HG03575 (cell line): ENCODE results near the gene TMTC1.

ENCODE experiments used
- ATAC-seq: cut with Tn5 transposase; IDR thresholded peaks from one replicate; pipeline ENCODE4 v1.9.1; 2021; ENCODE audit not compliant: unreplicated experiment, insufficient number of reproducible peaks, low FRiP score; ENCODE audit errors: extremely low read depth

TMTC1 gene

GRCh38 chr12:29530436-29530835 lies 253.3 kb downstream of the TMTC1 start:
- no peak for ATAC-seq

- no peak for ATAC-seq
These were observed 255.6 kb downstream of the TMTC1 start for GRCh38 chr12:29528161-29528560.

GRCh38 chr12:29521951-29522350 lies 261.8 kb downstream of the TMTC1 start:
- ATAC-seq, result no peak

GRCh38 chr12:29519585-29520182 lies 264.1 kb downstream of the TMTC1 start:
- no peak for ATAC-seq

DNA sequence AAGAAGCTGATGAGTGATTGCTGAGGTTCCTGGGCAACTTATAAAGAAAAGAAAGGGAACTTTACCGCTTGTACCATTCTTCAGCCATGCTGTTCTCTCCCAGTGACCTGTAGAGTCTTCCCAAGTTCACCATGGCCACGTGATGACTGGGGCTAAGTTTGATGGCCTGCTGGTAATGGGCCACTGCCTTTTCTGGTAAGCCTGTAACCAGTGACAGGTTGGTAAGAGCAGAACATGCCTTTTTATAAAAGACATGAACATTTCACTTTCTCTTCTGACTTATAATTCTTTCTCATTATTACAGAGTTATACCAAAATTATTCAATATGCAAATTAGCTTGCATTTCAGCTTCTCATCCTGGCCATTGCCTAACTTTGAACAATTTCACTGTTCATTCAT lies 265.3 kb downstream of the TMTC1 start:
- ATAC-seq, result no peak

DNA sequence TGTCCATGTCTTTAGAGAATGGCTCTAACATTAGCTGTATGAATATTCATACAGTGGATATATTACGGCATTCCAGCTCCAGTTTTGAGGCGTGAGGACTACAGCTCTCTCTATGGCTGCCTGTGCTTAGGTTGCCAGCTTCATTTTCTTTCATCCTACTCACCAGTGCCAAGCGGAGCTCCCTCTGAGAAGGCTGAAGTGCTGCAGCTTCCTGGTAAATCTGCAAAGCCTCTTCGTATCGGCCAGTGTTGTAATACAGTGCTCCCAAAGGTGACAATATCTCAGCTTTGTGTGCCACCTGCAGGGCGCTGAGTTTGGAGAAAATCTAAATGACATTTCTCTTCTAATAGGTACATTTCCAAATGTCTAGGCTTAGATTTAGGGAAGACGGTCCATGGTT lies 266.5 kb downstream of the TMTC1 start:
- ATAC-seq, result no peak

GRCh38 chr12:29516431-29516875 lies 267.3 kb downstream of the TMTC1 start:
- ATAC-seq, result no peak

DNA sequence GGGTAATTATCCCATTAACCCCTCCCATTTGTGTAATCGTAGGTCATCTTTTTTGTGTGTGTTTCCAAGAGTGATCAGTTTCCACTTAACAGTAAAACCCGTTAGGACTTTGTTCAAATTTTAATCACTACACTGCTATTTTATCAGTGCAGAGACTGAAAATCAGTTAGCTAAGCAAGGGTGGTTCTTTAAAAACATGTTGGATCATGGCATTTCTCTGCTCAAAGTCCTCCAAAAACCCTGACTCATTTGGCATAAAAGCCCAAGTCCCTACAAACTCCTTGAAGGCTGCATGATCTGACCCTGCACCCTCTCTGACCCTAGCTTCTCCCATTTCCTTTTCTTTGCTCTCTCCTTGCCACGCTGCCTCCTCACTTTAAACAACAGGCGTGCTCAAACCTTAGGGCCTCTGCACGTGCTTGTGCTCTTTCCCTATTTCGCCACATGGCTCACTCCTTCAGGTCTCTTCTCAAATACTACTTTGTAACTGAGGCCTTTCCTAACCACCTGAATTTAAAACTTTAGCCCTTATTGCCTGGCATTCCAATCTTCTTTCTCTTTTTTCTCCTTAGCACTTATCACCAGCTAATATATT lies 273.1 kb downstream of the TMTC1 start:
- no peak for ATAC-seq

DNA sequence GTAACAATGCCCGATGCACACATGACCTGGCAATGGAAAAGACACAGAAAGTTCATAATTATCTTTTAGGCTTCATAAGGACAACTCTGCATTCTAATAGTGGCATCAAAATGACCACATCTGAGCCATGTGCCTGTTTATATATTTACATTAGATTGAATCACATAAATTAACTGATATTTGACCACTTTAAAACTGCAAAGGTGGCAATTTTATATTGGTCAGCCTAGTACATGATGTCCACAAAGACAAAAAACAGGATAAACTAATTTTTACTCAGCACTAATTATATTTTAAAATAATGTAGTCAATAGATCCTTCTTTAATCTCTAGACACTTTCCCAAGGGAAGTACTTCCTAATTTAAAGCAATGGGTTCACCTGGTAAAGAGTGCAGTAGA lies 274.2 kb downstream of the TMTC1 start:
- no peak for ATAC-seq

DNA sequence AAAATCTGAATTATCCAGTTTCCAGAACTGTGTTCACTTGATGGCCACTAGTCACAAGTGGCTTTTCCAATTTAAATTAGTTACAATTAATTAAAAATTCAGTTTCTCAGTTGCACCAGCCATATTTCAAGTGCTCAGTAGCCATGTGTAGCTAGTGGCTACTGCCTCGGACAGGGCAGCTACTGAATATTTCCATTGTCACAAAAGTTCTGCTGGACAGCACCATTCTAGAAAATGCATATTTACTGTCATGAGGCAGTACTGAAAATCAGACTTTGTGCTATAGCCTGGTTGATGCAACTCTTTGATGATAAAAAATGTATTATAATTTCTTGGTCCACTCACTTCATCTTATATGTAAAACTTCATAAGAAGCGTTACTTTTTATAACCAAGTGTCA lies 274.8 kb downstream of the TMTC1 start:
- ATAC-seq, result no peak

GRCh38 chr12:29505122-29505521 lies 278.6 kb downstream of the TMTC1 start:
- no peak for ATAC-seq

DNA sequence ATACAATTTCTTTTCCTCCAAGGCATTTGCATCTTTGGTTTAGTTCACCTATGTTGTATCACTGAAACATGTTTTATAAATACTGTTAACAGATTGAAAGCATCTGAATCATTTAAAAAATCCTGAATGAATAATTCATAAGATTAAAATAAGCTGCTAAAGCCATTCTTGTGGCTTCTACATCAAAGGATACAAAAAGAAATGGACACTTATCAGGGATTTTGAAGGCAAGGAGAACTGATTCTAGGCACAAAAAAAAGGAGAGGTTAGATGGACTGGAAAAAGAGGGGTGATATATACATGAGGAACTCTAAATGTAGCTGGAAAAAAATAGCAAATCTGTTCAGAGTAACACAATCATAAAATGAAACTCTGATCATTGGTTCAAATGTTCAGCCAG lies 280.5 kb downstream of the TMTC1 start:
- ATAC-seq, result no peak

GRCh38 chr12:29499235-29499634 lies 284.5 kb downstream of the TMTC1 start:
- ATAC-seq, result no peak

GRCh38 chr12:29497588-29497987 lies 286.2 kb downstream of the TMTC1 start, which contains the start of gene OVCH1:
Gene OVCH1 (minus strand): TSS chr12:29497686. CDS start chr12:29497686, 0 bp downstream.
- ATAC-seq, result no peak

GRCh38 chr12:29492891-29493290 lies 290.9 kb downstream of the TMTC1 start:
- no peak for ATAC-seq

GRCh38 chr12:29486972-29487371 lies 296.8 kb downstream of the TMTC1 start:
- no peak for ATAC-seq

GRCh38 chr12:29463198-29463597 lies 320.5 kb downstream of the TMTC1 start:
- no peak for ATAC-seq

DNA sequence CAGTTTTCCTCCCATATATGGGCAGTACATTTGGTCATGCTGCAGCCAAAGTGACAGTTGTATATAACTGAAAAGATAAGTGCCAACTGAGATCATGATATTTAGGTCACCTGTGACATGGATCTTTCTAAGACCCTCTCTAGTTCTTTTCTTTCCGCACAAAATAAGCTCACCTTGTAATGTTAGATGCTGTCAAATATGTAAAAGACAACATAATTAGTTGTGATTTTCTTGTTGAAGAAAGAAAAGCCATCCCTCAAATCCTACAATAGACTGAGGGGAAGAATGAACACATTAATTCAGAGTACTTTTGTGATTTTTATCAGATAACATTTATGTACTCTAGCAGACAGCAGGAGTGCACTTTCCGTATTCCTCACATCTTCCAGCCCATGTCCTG lies 323.7 kb downstream of the TMTC1 start:
- no peak for ATAC-seq

DNA sequence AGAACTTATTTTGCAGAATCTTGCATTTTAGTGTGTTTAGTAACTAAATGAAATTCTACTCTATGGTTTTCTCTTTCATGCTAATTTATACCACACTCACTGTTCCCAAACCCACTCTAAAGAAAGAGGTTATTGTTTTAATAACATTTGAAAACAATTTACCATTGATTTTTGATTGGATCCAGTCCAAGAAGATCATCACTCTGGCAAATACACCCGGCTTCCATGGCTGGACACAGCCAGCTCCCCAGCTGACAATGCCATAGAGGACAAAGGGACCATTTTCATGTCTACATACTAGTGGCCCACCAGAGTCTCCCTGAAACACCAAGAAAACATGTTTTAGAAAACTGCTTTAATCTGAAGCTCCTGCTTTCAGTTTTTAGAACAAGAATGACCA lies 328.7 kb downstream of the TMTC1 start:
- ATAC-seq, result no peak

DNA sequence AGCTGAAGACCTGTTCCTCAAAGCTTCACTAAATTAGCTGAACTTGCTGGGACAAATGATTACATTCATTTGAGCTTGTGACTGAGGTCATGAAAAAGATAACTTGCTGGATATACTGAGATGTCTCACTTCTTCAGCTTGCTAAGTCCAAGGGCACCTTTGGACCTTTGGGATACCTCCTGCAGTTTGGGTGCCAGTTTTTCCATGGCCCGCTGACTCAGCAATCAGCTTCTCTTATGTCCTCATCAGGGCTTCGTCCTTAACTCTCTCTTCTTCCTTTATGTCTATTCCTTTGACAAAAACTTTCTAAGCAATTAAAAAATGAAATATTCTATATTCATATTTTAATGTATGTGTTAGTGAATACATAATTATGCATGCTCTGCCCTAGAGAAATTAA lies 331.9 kb downstream of the TMTC1 start:
- ATAC-seq, result no peak
